Measurements from ENCODE around the gene RAPH1. TPM values are rescaled to one million over a fixed set of nuclear protein-coding genes. Genes with fewer than 3 reads are reported as not detected.

The RAPH1 gene
- total RNA-seq, 1 experiment from 2014 or later = 126 TPM

- no peaks in the 10 kb centered on the region for H3K27me3 Mint-ChIP-seq (ENCODE audit: unreplicated experiment)
- BruUV-seq (replicated peaks) = no TSS peak
- peak; percentile 35 for DNase-seq
- peak overlapping the region; percentile 46 for H3K27ac Mint-ChIP-seq (ENCODE audit: unreplicated experiment)
- no peaks in the 10 kb centered on the region for H3K9me3 Mint-ChIP-seq (ENCODE audit: low read depth, unreplicated experiment)
- intact Hi-C loops (cut with micrococcal nuclease; ENCODE audit: unreplicated experiment) = loop anchor here (1.0 to 5.0 kb wide), 4 partner anchors 49 to 330 kb away; no protein-coding TSS in a partner anchor
- H3K4me3 Mint-ChIP-seq (ENCODE audit: low read depth, unreplicated experiment) = no peak overlapping the region
- CTCF ChIA-PET = interaction anchor here (0.7 to 1.1 kb wide), 2 partner anchors 59 to 331 kb away, joined by 3 read pairs; no protein-coding TSS in a partner anchor
- H3K4me1 Mint-ChIP-seq (ENCODE audit: low read depth, unreplicated experiment) = peaks cover 19% of the 10 kb centered on the region
- TF ChIP-seq, protein P1, sequence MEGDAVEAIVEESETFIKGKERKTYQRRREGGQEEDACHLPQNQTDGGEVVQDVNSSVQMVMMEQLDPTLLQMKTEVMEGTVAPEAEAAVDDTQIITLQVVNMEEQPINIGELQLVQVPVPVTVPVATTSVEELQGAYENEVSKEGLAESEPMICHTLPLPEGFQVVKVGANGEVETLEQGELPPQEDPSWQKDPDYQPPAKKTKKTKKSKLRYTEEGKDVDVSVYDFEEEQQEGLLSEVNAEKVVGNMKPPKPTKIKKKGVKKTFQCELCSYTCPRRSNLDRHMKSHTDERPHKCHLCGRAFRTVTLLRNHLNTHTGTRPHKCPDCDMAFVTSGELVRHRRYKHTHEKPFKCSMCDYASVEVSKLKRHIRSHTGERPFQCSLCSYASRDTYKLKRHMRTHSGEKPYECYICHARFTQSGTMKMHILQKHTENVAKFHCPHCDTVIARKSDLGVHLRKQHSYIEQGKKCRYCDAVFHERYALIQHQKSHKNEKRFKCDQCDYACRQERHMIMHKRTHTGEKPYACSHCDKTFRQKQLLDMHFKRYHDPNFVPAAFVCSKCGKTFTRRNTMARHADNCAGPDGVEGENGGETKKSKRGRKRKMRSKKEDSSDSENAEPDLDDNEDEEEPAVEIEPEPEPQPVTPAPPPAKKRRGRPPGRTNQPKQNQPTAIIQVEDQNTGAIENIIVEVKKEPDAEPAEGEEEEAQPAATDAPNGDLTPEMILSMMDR (IDR thresholded peaks at IDR 0.05; ENCODE audit: unreplicated experiment) = peak; percentile 41
- H3K36me3 Mint-ChIP-seq (ENCODE audit: insufficient read depth, unreplicated experiment) = peaks cover 40% of the 10 kb centered on the region
These were observed 50.6 kb downstream of the RAPH1 start for GRCh38 chr2:203484266-203485112.

DNA sequence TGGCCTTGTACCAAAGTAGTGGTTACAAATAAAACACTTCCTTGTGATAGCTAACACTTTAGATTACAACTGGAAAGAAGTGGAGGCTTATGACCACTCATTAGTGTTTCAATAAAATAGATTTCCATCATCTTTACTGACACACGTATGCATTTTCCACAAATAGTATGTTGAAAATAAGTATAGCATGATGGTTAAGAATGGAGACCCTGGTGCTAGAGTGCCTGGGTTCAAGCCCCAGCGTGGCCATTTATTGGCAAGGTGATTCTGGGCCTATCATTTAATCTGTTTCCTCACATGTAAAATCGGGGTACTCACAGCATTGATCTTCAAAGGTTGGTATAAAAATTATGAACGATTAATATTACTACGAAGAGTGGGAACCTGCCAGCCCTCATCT, 54.5 kb downstream of the RAPH1 start:
- intact Hi-C loops (cut with micrococcal nuclease; ENCODE audit: unreplicated experiment) = loop anchor here (5.0 kb wide), 1 partner anchor 97 kb away; no protein-coding TSS in a partner anchor
- Mint-ChIP-seq H3K27ac (ENCODE audit: unreplicated experiment) (peak overlapping the region; percentile 28), H3K4me1 (ENCODE audit: low read depth, unreplicated experiment) (peaks cover 35% of the 10 kb centered on the region), H3K9me3 (ENCODE audit: low read depth, unreplicated experiment) (no peaks in the 10 kb centered on the region), H3K4me3 (ENCODE audit: low read depth, unreplicated experiment) (no peak overlapping the region), H3K36me3 (ENCODE audit: insufficient read depth, unreplicated experiment) (peaks cover 17% of the 10 kb centered on the region), H3K27me3 (ENCODE audit: unreplicated experiment) (no peaks in the 10 kb centered on the region)
- TF ChIP-seq, protein P1 (IDR thresholded peaks at IDR 0.05; ENCODE audit: unreplicated experiment) = no peak
- CTCF ChIA-PET = interaction anchor here (1.1 kb wide), 1 partner anchor 334 kb away, joined by 3 read pairs; no protein-coding TSS in a partner anchor
- BruUV-seq (replicated peaks) = no TSS peak
- no peak for DNase-seq

DNA sequence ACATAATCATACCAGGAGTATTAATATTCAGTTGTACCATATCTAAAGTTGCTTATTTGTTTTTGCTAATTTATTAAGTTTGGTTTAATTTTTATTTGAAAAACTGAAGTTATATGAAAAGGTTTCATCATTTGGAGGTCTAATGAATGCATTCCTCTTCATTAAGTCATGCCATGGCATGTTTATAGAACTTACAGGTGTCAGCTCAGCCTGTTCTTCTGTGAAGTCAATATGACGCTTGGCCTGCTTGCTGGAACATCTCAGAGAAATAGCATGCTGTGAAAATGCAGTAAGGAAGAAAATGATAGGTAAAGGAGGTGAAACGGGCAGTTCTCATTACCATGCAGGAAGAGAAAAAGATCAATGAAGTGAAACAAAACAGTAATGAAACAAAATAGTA, 58.2 kb downstream of the RAPH1 start:
- CTCF ChIA-PET = interaction anchor here (0.7 kb wide), 1 partner anchor 57 kb away, joined by 3 read pairs; no protein-coding TSS in a partner anchor
- no peak overlapping the region for H3K4me3 Mint-ChIP-seq (ENCODE audit: low read depth, unreplicated experiment)
- H3K9me3 Mint-ChIP-seq (ENCODE audit: low read depth, unreplicated experiment) = no peaks in the 10 kb centered on the region
- TF ChIP-seq, protein P1 (IDR thresholded peaks at IDR 0.05; ENCODE audit: unreplicated experiment) = no peak
- H3K27me3 Mint-ChIP-seq (ENCODE audit: unreplicated experiment) = no peaks in the 10 kb centered on the region
- H3K36me3 Mint-ChIP-seq (ENCODE audit: insufficient read depth, unreplicated experiment) = peaks cover 34% of the 10 kb centered on the region
- intact Hi-C loops (cut with micrococcal nuclease; ENCODE audit: unreplicated experiment) = no loop called here
- H3K27ac Mint-ChIP-seq (ENCODE audit: unreplicated experiment) = no peak overlapping the region
- BruUV-seq (replicated peaks) = no TSS peak
- DNase-seq = no peak
- peaks cover 17% of the 10 kb centered on the region for H3K4me1 Mint-ChIP-seq (ENCODE audit: low read depth, unreplicated experiment)

- peaks cover 24% of the 10 kb centered on the region for H3K4me1 Mint-ChIP-seq (ENCODE audit: low read depth, unreplicated experiment)
- H3K27ac Mint-ChIP-seq (ENCODE audit: unreplicated experiment) = no peak overlapping the region
- TF ChIP-seq, protein P1 (IDR thresholded peaks at IDR 0.05; ENCODE audit: unreplicated experiment) = no peak
- H3K36me3 Mint-ChIP-seq (ENCODE audit: insufficient read depth, unreplicated experiment) = peaks cover 60% of the 10 kb centered on the region
- H3K27me3 Mint-ChIP-seq (ENCODE audit: unreplicated experiment) = no peaks in the 10 kb centered on the region
- no peak overlapping the region for H3K4me3 Mint-ChIP-seq (ENCODE audit: low read depth, unreplicated experiment)
- BruUV-seq (replicated peaks) = no TSS peak
- H3K9me3 Mint-ChIP-seq (ENCODE audit: low read depth, unreplicated experiment) = no peaks in the 10 kb centered on the region
- intact Hi-C loops (cut with micrococcal nuclease; ENCODE audit: unreplicated experiment) = no loop called here
- no peak for DNase-seq
- CTCF ChIA-PET = interaction anchor here (0.6 to 1.1 kb wide), 3 partner anchors 203 to 344 kb away, joined by 3 read pairs; no protein-coding TSS in a partner anchor
These were observed 63.8 kb downstream of the RAPH1 start for GRCh38 chr2:203471323-203471722.

Data from Calu3 (cell line).